ENCODE measurements around the gene ME3.

The ME3 gene

GRCh38 chr11:86469491-86470388 is 202.7 kb downstream of the ME3 start:
- DNase-seq (ENCODE audit: extremely low read depth in 1 of 2, low read depth in 1 of 2) = no peak

DNA sequence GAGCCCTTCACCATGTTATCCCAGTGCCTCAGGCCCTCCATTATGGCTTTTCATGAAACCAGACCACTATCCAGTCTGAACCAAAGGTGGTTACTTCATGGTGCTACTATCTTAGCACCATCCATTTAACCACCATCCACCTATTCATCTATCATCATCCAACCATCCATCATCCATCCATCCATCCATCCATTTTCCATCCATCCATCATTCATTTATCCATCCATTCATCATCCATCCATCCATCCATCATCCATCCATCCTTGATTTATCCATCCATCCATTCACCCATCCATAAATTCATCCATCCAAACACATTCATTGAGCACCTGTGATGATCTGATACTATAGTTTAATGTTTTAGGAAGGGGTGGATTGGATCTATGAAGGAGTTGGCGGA is 204.2 kb downstream of the ME3 start:
- DNase-seq (ENCODE audit: extremely low read depth in 1 of 2, low read depth in 1 of 2) = no peak

DNA sequence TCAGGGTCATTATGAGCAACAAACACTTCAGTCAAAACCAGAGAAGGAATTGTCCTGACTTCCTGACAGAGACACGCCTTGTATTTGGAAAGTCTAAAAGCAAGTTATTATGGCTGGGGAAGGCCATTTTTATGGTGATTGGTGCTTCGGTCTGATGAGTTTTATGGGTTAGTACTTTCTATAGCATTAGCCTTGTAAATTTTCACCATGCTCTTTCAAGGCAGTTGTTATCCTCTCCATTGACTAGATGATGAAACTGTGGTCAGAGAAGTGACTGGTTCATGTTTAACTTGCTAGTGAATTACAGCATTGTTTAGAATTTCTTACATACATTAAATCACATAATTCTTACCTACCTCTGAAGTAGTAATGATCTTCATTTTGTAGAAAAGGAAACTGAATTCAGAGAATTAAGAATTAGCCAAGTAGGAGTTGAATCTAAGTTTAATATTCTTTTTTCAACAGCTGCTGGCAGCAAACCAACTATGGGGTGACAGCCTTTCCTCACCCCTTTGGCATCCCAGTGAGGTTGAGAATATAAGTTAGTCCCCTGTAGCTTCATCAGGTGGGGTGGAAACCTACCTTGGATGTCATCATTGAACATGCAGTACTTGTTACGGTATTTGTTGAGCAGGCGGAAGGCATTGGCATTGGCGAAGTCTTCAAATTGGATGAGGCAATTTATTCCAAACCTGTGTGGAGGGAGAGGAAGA is 207.8 kb downstream of the ME3 start:
- DNase-seq (ENCODE audit: extremely low read depth in 1 of 2, low read depth in 1 of 2) = no peak

DNA sequence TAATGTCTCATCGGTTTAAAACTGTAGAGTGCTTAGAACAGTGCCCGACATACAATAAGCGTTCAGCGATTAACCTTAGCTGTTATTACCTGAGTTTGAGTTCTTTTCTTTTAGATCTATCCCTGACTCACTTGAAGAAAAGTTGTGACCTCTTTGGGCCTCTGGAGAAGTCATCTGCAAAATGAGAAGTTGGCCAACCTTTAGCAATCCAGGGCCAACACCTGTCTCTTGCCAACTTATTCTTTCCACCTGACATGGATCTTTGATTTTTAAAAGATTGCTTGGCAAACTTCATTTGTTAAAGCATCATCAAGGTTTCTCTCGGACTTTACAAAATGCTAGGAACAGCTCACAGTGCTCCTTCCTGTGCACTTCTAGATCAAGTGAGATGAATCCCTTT is 208.5 kb downstream of the ME3 start:
- no peak for DNase-seq (ENCODE audit: extremely low read depth in 1 of 2, low read depth in 1 of 2)

GRCh38 chr11:86463120-86463519 is 209.3 kb downstream of the ME3 start:
- no peak for DNase-seq (ENCODE audit: extremely low read depth in 1 of 2, low read depth in 1 of 2)

DNA sequence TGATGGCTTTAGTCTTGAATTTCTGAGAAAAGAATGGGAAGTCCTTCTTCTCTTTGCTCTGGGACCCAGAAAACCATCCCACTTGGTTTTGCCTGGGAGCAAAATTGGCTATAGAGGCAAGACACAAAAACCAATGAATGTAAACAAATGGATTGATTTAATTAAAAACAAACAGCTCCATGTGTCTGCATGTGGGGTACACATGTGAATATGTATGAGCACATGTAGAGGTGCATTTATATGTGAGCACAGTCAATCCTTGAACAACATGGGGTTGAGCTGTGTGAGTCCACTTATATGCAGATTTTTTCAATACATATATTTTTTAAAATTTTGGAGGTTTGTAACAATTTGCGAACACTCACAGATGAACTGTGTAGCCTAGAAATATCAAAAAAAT is 210.5 kb downstream of the ME3 start:
- DNase-seq (ENCODE audit: extremely low read depth in 1 of 2, low read depth in 1 of 2) = no peak

DNA sequence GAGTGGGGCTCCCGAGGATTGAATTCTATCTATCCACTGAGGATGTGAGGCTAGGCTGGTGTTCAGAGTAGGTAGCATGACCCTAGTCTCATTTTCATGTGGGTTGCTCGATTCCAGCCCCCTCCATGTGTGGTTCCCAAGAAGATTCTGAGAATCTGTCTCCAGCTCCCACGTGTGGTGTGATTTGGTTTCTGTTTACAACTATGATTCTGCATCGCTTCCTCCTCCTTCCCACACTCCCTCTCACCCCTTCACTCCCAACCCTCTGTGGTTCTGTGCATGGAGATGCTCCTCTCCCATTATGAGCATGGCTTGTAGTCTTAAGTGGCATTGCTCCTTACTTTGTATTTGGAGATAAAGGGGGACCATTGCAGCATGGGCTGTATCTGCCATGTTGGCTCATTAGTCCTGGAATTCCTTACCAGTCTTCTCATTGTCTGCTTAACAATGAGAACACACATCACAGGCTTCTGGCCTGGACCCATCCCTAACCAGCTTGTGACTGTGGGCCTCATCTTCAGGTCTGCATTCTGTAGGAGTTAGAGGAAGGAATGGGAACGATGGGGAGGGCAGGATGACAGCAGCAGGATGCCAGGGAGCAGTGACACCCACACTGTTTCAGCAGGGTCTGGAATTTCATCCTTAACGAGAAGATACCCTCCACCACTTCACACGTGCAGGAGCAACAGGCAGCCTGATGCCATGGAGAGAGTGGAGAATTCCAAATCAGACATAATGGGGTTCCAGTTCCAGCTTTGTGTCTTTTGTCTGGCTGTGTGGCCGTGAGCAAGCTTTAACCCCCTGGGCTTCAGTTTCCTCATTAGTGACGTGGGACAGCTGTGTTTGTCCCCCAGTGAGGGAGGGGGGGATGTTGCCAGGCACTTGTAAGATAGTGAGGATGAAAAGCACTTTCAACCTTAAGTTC is 211.7 kb downstream of the ME3 start:
- DNase-seq (ENCODE audit: extremely low read depth in 1 of 2, low read depth in 1 of 2) = no peak

DNA sequence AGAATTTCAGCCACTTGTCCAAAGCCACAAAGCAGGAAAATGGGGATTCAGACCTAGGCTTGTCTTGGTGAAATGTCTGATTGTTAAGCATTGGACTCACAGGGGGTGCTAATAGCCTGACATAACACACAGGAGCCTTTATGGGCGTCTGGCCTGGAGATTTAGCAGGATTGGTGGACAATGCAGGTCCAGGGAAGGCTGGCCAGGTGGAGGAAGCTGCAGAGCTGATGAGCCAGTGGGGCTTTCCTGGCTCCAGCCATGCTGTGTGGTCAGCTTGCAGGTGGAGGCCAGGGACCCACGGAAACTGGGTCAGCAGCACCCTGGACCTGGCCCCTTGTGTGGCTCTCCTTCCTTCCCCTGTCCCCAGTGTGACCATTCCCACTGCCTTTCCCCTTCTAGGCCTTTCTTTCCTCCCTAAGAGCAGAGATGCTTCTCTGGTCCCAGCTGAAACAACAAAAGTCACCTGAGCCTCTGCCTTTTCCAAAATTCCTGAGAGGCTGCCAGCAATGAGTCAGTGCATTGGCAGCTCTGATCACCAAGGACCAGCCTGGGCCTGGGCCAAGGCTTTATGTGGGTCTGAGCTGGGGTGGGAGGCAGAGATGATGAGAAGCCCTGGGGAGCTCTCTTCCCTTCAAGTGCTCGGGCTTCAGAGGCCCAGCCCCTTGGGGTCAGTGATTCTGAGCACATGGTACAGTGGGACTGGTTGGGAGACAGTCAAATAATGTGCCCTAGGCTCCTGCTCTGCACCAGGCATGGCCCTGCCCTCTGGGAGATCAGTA is 212.5 kb downstream of the ME3 start:
- no peak for DNase-seq (ENCODE audit: extremely low read depth in 1 of 2, low read depth in 1 of 2)

GRCh38 chr11:86459002-86459385 is 213.4 kb downstream of the ME3 start:
- DNase-seq (ENCODE audit: extremely low read depth in 1 of 2, low read depth in 1 of 2) = no peak

DNA sequence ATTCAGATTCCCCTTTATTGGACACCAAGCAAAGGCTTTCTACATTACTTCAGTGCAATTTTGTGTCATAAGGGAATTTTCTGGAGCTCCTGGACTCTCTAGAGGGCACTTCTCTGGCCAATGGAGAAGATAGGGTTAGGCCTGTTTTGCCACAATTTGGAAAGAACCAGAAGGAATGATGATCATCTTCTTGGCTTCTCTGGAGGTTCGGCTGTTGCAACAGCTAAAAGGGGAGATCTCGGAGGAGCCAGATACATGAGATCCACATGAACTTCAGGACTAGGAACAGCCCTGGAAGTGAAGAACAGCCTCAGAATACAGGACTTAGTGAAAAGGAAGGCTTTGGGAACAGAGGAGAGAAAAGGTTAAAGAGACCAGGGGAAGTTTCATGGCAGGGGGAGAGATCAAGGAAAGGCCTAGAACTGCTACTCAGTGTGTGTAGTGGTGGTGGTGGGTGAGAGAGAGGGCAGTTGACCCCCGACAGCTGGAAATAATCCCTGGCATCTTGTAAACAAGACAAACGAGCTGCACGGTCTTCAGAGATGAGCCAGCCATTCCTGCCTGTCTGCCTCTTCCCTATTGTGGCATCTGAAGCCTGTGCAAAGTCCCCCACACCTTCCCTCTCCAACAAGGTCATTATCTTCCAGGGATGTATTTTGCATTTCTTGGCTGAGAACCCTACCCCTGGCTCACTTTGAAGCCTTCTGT is 214.0 kb downstream of the ME3 start:
- DNase-seq (ENCODE audit: extremely low read depth in 1 of 2, low read depth in 1 of 2) = no peak

DNA sequence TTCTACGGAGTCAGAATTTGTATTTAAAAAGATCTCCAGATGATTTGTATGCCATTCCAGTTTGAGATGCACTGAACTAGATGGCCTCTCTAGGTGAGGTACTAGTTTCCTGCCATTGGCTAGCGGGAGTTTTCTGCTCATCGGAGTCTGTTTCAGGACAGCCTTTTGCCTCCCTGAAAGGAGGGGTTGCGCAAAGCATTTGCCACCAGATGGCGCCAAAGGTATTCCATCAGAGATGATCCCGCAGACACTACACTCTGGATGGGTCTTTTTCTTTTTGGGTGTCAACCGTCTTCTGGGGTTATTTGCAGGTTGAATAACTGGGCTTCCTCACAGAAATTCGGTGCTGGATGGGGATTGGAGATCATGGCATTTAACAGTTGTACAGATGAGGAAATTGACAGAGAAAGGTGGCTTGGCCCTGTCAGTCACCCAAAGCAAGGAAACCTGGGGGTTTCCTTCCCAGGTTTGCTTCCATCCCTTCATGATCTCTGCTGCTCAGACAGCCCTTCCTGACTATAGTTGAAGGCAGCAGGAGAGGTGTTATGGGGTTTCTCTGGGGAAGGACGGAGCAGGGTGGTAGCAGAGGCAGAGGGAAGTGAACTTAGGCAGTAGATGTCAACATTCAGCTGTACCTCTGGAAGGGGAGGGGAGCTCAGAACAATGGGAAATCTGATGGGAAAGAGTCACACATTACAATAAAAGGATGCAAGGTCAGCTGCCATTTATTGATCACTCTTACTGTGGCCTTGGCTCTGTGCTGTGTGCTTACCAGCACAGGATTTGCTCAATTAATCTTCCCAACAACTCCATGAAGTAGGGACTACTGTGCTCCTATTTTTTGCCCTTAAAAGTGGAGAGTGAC is 216.1 kb downstream of the ME3 start:
- peak; percentile 24 to 57 for DNase-seq (ENCODE audit: extremely low read depth in 1 of 2, low read depth in 1 of 2)

GRCh38 chr11:86453290-86454030 is 219.0 kb downstream of the ME3 start:
- DNase-seq (ENCODE audit: extremely low read depth in 1 of 2, low read depth in 1 of 2) = no peak

DNA sequence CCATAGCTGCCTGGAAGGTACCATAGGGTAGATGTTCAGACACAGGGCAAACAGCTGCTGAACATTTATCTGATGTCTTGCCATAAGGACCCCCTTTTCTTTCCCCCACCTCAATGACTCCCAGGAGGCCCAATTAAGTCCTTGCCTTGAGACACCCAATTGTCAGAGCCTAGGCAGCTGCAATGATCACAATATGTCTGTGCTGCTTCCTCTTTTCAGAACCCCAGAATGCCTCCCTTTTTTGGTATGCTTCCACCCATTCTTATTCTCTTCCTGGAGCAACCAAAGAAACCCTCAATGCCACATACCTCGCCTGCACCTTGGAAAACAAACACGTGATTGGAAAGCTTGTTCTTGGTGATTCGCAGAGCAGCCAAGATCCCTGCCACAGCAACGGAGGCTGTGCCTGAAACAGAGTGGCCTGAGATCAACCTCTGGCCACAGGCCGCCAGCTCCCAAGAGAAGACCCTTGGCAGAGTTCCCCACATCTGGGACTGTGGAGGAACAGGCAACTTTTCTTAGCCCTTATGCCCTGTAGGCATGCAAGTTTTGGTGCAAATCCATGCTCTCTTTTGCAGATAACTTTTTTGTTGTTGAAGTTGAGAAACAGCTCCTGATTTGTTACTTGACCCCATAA is 222.3 kb downstream of the ME3 start:
- no peak for DNase-seq (ENCODE audit: extremely low read depth in 1 of 2, low read depth in 1 of 2)

DNA sequence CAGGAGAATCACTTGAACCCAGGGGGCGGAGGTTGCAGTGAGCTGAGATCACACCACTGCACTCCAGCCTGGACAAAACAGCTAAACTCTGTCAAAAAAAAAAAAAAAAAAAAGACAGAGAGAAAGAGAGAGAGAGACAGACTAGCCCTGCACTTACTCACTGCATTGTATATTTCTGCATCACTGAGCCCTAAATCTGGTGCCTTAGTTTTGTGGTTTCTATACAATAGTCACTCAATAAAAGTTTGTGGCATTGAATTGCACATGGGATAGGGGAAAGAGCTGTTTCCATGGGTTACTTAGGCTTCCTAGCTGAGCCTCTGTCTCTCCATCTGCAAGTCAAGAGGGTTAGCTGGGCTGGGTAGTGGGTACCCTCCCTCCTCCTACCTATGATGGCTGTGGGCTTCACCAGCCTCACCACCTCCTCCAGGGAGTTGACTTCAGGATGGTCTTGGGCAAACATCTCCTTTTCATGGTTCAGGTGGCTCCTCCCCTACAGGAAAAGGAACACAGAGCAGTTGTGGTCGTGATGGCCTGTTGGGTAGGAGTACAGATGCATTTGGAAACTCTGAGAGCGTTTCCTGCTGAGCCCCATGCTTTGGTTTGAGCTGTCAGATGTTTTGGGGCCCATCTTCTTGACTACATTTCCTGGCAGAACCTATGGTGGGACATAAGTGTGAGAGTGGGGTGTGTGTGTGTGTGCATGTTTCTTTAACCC is 224.5 kb downstream of the ME3 start:
- no peak for DNase-seq (ENCODE audit: extremely low read depth in 1 of 2, low read depth in 1 of 2)

GRCh38 chr11:86446924-86447285 is 225.5 kb downstream of the ME3 start:
- DNase-seq (ENCODE audit: extremely low read depth in 1 of 2, low read depth in 1 of 2) = no peak

DNA sequence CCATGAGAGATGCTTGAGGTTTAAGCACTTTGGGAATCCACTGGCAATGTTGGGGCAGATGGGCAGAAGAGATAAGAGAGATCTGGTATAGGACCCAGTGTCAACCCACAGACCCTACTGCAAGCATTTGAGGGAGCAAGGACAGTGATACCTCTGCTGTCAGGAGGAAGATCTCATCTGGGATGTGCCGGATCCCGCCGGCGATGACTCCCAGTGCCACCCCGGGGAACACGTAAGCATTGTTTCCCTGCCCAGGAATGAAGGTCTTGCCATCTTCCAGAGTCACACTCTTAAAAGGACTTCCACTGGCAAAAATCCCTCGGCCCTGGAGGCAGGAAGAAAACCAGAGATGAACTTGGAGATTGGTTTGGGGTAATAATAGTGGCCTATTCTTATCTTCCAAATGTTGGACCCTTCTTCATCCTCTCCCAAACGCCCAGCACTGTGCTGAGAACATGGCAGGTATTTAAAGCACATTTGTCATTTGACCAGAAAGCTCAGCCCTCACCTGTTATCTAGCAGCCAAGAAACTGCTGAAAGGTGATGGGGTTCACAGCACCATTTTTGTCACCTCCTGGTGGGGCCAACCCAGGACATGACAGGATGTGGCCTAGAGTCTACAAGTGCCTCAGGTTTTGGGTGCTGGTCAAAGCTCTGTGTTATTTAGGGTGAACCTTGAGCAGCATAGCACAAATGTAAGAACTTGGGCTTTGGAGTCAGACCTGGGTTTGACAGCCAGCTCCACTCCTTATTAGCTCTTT is 226.1 kb downstream of the ME3 start:
- DNase-seq (ENCODE audit: extremely low read depth in 1 of 2, low read depth in 1 of 2) = no peak

All from activated CD8-positive, alpha-beta memory T cell treated with anti-CD3 and anti-CD28 coated beads for 1 hour (primary cell).